Right lobe of liver (tissue), 6 donors: ENCODE measurements around the gene ZNF552. TPM values are rescaled to one million over a fixed set of nuclear protein-coding genes. Genes with fewer than 3 reads are reported as not detected.
"Not testable (repeated sequence)": the region's sequence is repeated elsewhere in the genome, so short reads cannot be mapped to it uniquely, and the experiment has no call there.

Experiments
- ATAC-seq, 4 donors: fragments of 200-7000 bp; cut with Tn5 transposase; one replicate each; pipeline ENCODE4 v1.9.1; 2020; ENCODE audit warnings: mild to moderate bottlenecking in 4 of 4, moderate library complexity in 4 of 4
- DNase-seq, 3 donors: peaks; one replicate each; pipeline ENCODE4 v3.0.0-alpha.2; 2020
- H3K27ac ChIP-seq, 3 donors: fragments of 200-600 bp; one replicate each; pipeline ENCODE4 v1.8.0; 2022
- H3K27me3 ChIP-seq, 2 donors: fragments of 200-600 bp; one replicate each; pipeline ENCODE4 v1.8.0; 2022
- H3K36me3 ChIP-seq, 4 donors: fragments of 200-600 bp; sonication (generic) in 1 of 4; one replicate each; pipeline versions ENCODE4 v1.5.1 to v1.8.0; 2017 to 2022; ENCODE audit warnings: control low read depth in 1 of 4
- H3K4me1 ChIP-seq, 4 donors: fragments of 200-600 bp; sonication (generic) in 1 of 4; one replicate each; pipeline versions ENCODE4 v1.5.1 to v1.8.0; 2017 to 2022; ENCODE audit warnings: control low read depth in 1 of 4
- H3K4me3 ChIP-seq, 3 donors: fragments of 200-600 bp; one replicate each; pipeline ENCODE4 v1.8.0; 2022
- H3K9me3 ChIP-seq, 4 donors: fragments of 200-600 bp; sonication (generic) in 1 of 4; one replicate each; pipeline versions ENCODE4 v1.5.1 to v1.8.0; 2017 to 2022; ENCODE audit warnings: control low read depth in 1 of 4
- CTCF ChIP-seq, 4 donors: fragments of 200-600 bp in 3 of 4; fragments of 450-650 bp in 1 of 4; IDR thresholded peaks; one replicate each; pipeline versions ENCODE4 v1.5.1 to v1.8.0; 2016 to 2022; ENCODE audit warnings: antibody characterized with exemption in 4 of 4, mild to moderate bottlenecking in 2 of 4
- POLR2A ChIP-seq: fragments of 450-650 bp; IDR thresholded peaks from one replicate; pipeline ENCODE4 v1.6.1; 2017; ENCODE audit warnings: antibody characterized with exemption, mild to moderate bottlenecking
- WGBS: methylation state at CpG from one replicate; pipeline ENCODE4 v1.1.6; 2018; ENCODE audit warnings: low coverage, low lambda C conversion rate; ENCODE audit not compliant: insufficient coverage; ENCODE audit errors: missing lambda C conversion rate; 5-methylcytosine and 5-hydroxymethylcytosine counted together
- intact Hi-C, 2 donors: fragments of 100-400 bp; cut with DNase I; formaldehyde crosslinking; loops; one replicate each; pipeline versions ENCODE4 v1.11.2 to v1.14.1; 2022
- total RNA-seq, 6 experiments: library from RNA; depleted of rRNA in 2 of 6; stranded (reverse); fragments of >200 nt in 2 of 6; fragmentation: NEBNext Ultra II Directional in 3 of 6; extraction: Animal tissue kit (Norgen Biotek cat#: 25700) in 3 of 6; gene quantifications; one replicate each; pipeline versions ENCODE4 v1.1.0 to v1.2.4, GENCODE V29; 2016 to 2023
- donor health status: DM: no; HTN: yes; CAD: no.
- donor health status: DM: no; HTN: no; CAD: no.
- donor health status: DM: no; HTN: no; CAD: no.
- donor health status: DM: no; HTN: yes; CAD: no.
- donor health status: DM: no; HTN: yes; CAD: no.

Gene ZNF552
- total RNA-seq, 6 experiments from 2014 or later: 2.6 to 9.0 (median 4.9) TPM

- DNase-seq (no peak), ATAC-seq (peak in 1 of 4 donors; percentile 32)
- intact Hi-C loops: no loop called here
- H3K36me3 ChIP-seq: peaks cover 0 to 7% (median 0%) of the 10 kb centered on the region in 4 donors
- H3K27ac ChIP-seq: peak overlapping the region; percentile 60 to 78 (median 65)
- no peaks in the 10 kb centered on the region for H3K9me3 ChIP-seq
- H3K4me1 ChIP-seq: peaks cover 0 to 51% (median 17%) of the 10 kb centered on the region in 4 donors
- no peaks in the 10 kb centered on the region for H3K27me3 ChIP-seq
- TF ChIP-seq POLR2A: no peak
- TF ChIP-seq CTCF (IDR thresholded peaks at IDR 0.05): no peak
- peak overlapping the region; percentile 37 to 55 (median 52) for H3K4me3 ChIP-seq
- 2% methylated on average over 6 of the region's 6 CpGs for WGBS
Observed at GRCh38 chr19:57803265-57803593, 11.5 kb downstream of the ZNF552 start.

DNA sequence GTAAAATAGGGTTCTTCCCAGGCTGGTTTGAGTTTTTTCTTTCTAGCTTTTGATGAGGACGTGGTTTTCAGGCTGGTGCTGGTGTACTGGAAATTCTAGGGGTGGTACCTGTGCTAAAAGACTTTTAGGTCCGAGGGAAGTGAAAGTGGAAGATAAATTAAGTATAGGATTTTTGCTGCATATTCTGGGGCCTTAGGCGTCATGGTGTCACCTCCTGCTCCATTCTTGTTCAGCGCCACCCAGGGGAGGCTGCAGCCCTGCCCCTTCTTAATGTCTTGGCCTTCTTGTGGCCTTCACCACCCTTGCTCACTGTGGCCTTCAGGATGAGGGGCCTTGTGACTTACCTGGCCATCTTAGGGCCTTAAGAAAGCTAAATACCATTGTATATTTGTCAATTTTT lies 12.4 kb downstream of the ZNF552 start:
- Histone ChIP-seq H3K36me3 (no peaks in the 10 kb centered on the region), H3K27ac (no peak overlapping the region), H3K4me1 (peaks cover 0 to 41% (median 17%) of the 10 kb centered on the region in 4 donors), H3K4me3 (no peak overlapping the region), H3K27me3 (no peaks in the 10 kb centered on the region), H3K9me3 (no peaks in the 10 kb centered on the region)
- ATAC-seq (no peak), DNase-seq (no peak)
- WGBS: 85% methylated on average over 4 of the region's 4 CpGs
- TF ChIP-seq CTCF (IDR thresholded peaks at IDR 0.05) (no peak), POLR2A (no peak)
- intact Hi-C loops: no loop called here

GRCh38 chr19:57800696-57801095 lies 14.0 kb downstream of the ZNF552 start:
- DNase-seq: no peak
- no peak overlapping the region for H3K4me3 ChIP-seq
- TF ChIP-seq POLR2A (no peak), CTCF (IDR thresholded peaks at IDR 0.05) (no peak)
- 86% methylated on average over 5 of the region's 5 CpGs for WGBS
- intact Hi-C loops: no loop called here
- H3K36me3 ChIP-seq: peaks cover 0 to 5% (median 0%) of the 10 kb centered on the region in 4 donors
- no peaks in the 10 kb centered on the region for H3K27me3 ChIP-seq
- H3K4me1 ChIP-seq: peaks cover 0 to 40% (median 17%) of the 10 kb centered on the region in 4 donors
- no peak for ATAC-seq
- H3K27ac ChIP-seq: no peak overlapping the region
- no peaks in the 10 kb centered on the region for H3K9me3 ChIP-seq

DNA sequence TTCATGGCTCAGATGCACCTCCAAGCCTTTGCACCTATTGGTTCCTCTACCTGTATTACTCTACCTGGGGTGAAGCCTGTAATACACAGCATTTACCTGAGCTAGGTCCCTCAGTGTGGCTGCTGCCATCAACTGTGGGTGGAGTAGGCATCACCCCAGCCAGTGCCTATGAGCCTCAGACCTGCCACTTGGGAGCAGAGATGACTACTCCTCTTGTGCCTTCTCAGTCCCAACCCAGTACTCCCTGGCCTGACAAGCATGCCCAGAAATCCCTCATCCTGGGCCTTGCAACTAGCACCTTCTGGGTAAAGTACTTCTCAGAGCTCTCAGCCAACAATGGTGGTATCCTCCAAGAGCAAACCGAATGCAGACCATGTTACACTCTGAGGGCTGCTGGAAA lies 18.1 kb downstream of the ZNF552 start:
- H3K9me3 ChIP-seq, H3K27ac ChIP-seq, H3K4me3 ChIP-seq, DNase-seq, intact Hi-C loops, H3K27me3 ChIP-seq: not testable (repeated sequence)
- H3K4me1 ChIP-seq: peaks cover 0 to 19% (median 4%) of the 10 kb centered on the region in 4 donors
- peak in 1 of 4 donors; percentile 24 for ATAC-seq
- 100% methylated on average over 1 of the region's 1 CpG for WGBS
- H3K36me3 ChIP-seq: peaks cover 0 to 14% (median 0%) of the 10 kb centered on the region in 4 donors

DNA sequence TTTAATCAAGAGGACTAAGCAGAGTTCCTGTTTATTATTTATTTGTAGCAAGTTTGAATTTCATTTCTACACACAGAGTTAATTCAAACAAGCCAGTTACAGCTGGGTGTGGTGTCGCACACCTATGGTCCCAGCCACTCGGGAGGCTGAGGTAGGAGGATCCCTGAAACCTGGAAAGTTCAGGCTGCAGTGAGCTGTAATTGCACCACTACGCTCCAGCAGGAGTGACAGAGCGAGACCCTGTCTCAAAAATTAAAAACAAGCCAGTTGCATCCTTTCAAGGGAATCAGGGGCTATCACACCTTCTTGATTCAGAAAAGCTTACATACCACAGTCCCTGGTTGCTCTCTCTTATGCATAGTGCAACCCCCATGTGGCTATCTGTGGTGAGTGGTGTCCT lies 25.4 kb downstream of the ZNF552 start:
- no peak for ATAC-seq
- WGBS: 100% methylated on average over 2 of the region's 4 CpGs

More for the DNA sequence above, 25.4 kb downstream of the ZNF552 start:
- Histone ChIP-seq H3K27ac (no peak overlapping the region), H3K27me3 (no peaks in the 10 kb centered on the region), H3K36me3 (peaks cover 0 to 12% (median 0%) of the 10 kb centered on the region in 4 donors), H3K4me1 (peaks cover 0 to 9% (median 0%) of the 10 kb centered on the region in 4 donors), H3K9me3 (no peaks in the 10 kb centered on the region), H3K4me3 (no peak overlapping the region)
- intact Hi-C loops: no loop called here
- no peak for DNase-seq
- TF ChIP-seq POLR2A (no peak), CTCF (IDR thresholded peaks at IDR 0.05) (no peak)
